LoVo (cell line): Measurements from ENCODE around the gene RPS6KA4.
"Not testable (repeated sequence)": the region's sequence is repeated elsewhere in the genome, so short reads cannot be mapped to it uniquely, and the experiment has no call there.

Source experiments
- DNase-seq: peaks from one replicate; pipeline ENCODE4 v3.0.0-alpha.2; 2016; ENCODE audit warnings: low spot score

Gene RPS6KA4

DNA sequence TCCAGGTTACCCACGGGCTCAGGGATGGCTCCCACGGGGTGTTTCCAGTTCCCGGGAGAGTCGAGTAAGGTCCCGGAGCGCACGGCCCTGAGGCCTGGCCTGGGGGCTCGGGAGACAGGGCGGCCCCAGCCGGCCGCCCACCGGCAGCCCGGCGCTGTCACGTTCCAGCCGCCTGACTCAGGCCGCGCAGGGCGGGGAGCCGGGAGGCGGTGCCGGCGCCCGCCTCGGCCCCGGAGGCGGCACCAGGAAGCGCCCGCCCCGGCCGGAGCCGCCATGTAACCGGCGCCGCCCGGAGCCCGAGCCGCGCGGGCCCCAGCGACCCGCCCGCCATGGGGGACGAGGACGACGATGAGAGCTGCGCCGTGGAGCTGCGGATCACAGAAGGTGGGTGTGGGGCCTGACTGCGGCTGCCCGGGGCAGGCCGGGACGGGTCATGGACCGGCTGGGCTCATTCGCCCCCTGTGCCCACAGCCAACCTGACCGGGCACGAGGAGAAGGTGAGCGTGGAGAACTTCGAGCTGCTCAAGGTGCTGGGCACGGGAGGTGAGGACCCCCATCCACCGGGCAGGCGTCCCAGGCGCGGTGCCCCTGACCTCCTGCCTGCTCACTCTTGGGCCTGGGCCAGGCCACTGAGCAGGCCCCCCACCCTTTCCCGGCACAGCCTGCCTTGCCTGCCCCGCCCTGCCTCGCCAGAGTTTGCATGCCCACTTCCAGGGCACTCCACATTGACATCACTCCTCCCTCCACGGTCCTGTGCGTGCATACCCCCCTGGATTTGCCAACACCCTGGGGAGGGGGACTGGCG is at the start of gene RPS6KA4:
Gene RPS6KA4, plus strand, starts transcription at position 256 of the 805 bp plus-strand sequence. Its CDS starts 74 bp downstream, at position 330.
- DNase-seq: peak; percentile 68

DNA sequence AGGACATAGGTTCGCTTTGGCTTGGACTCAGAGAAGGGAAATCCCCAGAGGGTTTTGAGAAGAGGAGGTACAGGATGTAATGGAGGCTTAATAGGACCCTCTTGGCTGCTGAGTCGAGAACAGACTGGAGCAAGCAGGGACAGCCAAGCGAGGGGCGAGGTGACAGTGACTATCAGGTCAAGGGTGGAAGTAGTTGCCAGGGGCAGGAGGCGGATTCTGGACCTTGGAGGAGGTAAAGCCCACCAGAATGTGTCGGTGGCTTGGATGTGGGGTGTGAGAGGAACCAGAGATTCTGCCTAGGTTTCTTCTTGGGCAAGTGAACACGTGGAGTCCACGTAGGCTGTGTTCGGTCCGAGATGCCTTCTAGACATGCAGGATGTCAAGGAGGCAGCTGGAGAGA is 46.0 kb upstream of the RPS6KA4 start:
- no peak for DNase-seq

- no peak for DNase-seq
These were observed 45.3 kb upstream of the RPS6KA4 start for GRCh38 chr11:64313491-64314145.

- no peak for DNase-seq
These were observed 44.7 kb upstream of the RPS6KA4 start for GRCh38 chr11:64314146-64314804.

GRCh38 chr11:64314805-64315561 is 44.0 kb upstream of the RPS6KA4 start:
- no peak for DNase-seq

DNA sequence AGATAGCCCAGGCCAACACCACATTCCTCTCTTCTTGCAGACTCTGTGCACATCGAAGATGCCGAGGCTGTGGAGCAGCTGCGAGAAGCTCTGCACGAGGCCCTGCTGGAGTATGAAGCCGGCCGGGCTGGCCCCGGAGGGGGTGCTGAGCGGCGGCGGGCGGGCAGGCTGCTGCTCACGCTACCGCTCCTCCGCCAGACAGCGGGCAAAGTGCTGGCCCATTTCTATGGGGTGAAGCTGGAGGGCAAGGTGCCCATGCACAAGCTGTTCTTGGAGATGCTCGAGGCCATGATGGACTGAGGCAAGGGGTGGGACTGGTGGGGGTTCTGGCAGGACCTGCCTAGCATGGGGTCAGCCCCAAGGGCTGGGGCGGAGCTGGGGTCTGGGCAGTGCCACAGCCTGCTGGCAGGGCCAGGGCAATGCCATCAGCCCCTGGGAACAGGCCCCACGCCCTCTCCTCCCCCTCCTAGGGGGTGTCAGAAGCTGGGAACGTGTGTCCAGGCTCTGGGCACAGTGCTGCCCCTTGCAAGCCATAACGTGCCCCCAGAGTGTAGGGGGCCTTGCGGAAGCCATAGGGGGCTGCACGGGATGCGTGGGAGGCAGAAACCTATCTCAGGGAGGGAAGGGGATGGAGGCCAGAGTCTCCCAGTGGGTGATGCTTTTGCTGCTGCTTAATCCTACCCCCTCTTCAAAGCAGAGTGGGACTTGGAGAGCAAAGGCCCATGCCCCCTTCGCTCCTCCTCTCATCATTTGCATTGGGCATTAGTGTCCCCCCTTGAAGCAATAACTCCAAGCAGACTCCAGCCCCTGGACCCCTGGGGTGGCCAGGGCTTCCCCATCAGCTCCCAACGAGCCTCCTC is 43.1 kb upstream of the RPS6KA4 start:
- DNase-seq: not testable (repeated sequence)

DNA sequence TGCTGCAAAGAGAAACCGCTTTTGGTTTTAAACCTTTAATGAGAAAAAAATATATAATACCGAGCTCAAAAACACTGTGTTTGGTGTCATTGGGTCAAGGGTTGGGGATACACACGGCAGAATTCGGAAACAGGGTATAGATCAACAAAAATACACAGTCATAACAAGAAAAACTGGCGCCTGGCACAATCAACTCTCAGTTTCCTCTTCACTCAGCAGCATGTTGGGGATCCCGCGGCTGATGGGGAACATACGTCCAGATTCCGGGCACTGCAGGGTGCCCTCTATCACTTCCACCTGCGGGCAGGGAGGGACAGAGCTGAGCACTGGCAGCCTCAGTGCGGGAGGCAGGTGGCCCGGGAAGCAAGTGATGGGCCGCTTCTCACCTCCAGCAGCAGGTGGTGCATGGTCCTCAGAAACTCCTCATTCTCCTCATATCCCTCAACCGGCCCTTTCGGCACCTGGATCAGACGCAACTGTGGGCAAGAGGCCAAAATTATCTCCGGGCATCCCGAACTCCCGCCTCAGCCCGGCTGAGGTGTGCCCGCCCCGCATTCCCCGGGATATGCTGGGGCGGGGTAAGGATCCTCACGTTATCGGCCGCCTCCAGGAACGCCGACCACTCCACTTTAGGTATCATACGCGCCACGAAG is 42.2 kb upstream of the RPS6KA4 start:
- DNase-seq: peak; percentile 73

GRCh38 chr11:64317325-64317960 is 41.5 kb upstream of the RPS6KA4 start, which contains the start of gene TRMT112:
TRMT112 (minus strand) TSS chr11:64317559; CDS start chr11:64317526, 33 bp downstream.
- peak; percentile 98 for DNase-seq

- DNase-seq: peak; percentile 98
These were observed 40.8 kb upstream of the RPS6KA4 start, which contains the start of gene PRDX5 for GRCh38 chr11:64317961-64318765. PRDX5 (plus strand) TSS chr11:64318121; CDS start chr11:64318216, 95 bp downstream.

DNA sequence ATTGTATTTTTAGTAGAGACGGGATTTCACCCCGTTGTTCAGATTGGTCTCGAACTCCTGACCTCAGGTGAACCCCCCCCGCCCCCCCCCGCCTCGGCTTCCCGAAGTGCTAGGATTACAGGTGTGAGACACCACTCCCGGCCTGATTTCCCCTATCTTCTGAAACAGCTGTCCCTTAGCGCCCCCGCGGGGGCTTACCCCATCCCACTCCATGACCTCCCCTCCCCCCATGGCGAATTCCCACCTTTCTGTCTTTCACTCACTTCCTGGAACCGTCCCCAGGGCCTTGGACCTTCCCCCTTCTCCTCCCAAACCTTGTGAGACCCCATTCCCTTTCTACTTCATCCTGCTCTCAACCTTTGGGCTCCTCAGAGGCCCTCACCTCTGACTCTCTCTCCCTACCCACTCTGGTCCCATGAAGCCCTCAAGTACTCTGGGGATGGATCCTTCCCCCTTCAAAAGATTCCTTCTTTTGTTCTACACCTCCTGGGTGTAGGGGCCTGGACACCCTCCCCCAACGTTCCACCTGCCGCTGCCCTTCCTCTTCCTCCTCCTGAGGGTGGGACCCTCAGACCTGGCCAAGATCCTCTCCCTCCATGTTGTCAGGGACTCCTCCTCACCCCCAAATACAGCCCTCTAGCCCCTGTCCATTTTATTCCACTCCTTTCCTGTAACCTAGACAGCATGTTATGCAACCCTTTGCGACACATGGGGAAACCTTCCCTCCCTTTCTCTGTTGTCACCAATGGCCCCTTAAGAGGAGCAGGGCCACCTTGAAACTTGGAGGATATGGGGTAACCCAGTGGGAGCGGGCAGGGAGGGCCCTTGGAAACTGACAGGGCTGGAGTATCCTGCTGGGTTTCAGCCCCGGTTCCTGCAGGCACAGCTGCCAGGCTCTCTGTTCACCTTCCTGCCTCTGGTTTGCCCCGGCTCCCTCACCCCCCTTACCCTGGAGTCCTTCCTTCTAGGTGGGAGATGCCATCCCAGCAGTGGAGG is 39.9 kb upstream of the RPS6KA4 start:
- no peak for DNase-seq

DNA sequence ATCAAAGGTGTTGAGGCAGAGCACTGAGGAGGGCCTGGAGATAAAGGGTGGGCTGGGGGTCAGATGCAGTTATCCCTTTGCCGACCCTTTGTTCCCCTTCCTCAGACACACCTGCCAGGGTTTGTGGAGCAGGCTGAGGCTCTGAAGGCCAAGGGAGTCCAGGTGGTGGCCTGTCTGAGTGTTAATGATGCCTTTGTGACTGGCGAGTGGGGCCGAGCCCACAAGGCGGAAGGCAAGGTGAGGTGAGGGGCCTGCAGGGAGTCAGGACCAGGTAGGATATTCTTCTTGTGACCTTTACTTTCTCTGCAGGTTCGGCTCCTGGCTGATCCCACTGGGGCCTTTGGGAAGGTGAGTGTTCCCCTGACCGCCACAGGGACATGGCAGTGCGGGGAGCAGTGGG is 38.4 kb upstream of the RPS6KA4 start:
- DNase-seq: no peak

- no peak for DNase-seq
These were observed 37.9 kb upstream of the RPS6KA4 start for GRCh38 chr11:64321026-64321425.

- no peak for DNase-seq
These were observed 37.4 kb upstream of the RPS6KA4 start for GRCh38 chr11:64321533-64321932.

GRCh38 chr11:64322925-64323260 is 36.1 kb upstream of the RPS6KA4 start:
- no peak for DNase-seq

- DNase-seq: no peak
These were observed 35.6 kb upstream of the RPS6KA4 start for GRCh38 chr11:64323373-64323772.

- DNase-seq: not testable (repeated sequence)
These were observed 35.0 kb upstream of the RPS6KA4 start for GRCh38 chr11:64323984-64324383.

GRCh38 chr11:64324692-64325469 is 34.1 kb upstream of the RPS6KA4 start:
- no peak for DNase-seq
